ENCODE data around the gene MIPOL1.
"Not testable (repeated sequence)": the region's sequence is repeated elsewhere in the genome, so short reads cannot be mapped to it uniquely, and the experiment has no call there.

Gene MIPOL1

GRCh38 chr14:37411079-37411735 is 213.5 kb downstream of the MIPOL1 start:
- no peak for DNase-seq

DNA sequence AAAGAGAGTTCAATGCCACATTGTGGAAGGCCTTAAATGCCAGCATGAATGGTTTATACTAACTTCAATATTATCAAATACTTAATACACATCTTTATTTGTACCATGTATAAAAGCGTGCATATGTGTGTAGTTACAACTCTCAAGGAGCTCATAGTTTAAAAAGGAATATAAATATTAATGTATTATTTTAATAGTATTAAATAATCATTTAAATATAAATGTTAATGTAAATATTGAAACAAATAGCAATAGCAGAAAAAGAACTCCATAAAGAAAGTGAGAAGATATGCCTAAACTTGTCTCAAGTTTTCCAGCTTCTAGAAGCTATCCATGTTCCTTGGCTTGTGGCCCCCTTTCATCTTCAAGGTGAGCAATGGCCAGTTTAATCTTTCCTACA is 215.3 kb downstream of the MIPOL1 start:
- DNase-seq = no peak

GRCh38 chr14:37413504-37414003 is 215.8 kb downstream of the MIPOL1 start:
- no peak for DNase-seq

GRCh38 chr14:37416264-37416663 is 218.5 kb downstream of the MIPOL1 start:
- no peak for DNase-seq

- DNase-seq = no peak
Observed at GRCh38 chr14:37417151-37417550, 219.4 kb downstream of the MIPOL1 start.

DNA sequence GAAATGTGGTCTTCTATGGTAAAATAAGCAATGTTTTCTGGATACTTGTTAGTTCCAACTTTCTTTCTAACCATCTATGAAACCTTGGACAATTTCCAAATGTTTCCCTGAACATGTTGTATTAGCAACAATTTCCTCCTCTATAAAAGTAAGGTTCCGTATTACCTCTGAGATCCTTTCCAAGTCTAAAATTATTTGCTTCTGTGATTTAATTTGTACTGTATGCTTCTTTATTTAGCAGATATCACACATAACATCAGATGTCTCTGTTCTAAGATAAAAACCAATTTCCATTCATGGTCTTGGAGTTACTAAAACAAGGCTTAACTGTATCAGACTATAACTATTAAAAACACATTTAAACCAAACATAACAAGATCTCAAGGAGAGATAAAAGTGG is 220.1 kb downstream of the MIPOL1 start:
- no peak for DNase-seq

GRCh38 chr14:37420622-37421021 is 222.9 kb downstream of the MIPOL1 start:
- DNase-seq = no peak

- DNase-seq = no peak
Observed at GRCh38 chr14:37422319-37422718, 224.6 kb downstream of the MIPOL1 start.

GRCh38 chr14:37422748-37423147 is 225.0 kb downstream of the MIPOL1 start:
- no peak for DNase-seq

DNA sequence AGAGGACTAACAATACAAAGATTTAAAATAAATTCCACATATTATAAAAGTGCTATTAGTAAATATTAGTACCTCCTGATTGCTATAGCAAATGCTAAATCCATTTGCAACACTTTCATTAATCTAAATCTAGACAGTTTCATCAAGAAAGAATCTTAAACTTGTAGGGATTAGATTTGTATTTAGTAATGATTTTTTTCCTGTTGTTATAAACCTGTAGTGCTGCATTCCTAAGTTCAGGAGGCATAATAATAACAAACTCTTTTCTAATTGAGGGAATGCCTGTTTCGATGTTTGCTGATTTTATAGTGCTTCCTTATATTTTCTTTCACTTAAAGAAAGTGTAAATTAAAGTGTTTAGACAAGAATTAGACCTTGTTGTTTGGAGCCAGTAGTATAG is 231.2 kb downstream of the MIPOL1 start:
- DNase-seq = no peak

DNA sequence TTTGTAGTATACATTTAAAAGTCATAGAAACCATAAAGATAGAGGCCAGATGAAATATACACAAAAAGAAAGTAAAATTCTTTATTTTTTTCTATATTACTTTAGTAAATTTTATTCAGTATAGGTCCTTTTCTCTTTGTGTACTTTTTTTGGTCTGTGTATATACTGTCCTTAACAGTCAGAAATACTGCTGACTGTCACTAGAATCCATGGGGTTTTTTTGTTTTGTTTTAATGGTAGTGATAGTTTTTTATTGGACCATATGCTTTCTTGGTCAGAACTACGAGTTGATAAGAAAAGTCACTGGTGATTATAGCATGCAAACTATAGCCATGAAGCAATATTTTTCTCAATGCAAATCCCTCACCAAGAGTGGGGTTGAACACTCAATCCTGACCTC is 231.9 kb downstream of the MIPOL1 start:
- DNase-seq = no peak

DNA sequence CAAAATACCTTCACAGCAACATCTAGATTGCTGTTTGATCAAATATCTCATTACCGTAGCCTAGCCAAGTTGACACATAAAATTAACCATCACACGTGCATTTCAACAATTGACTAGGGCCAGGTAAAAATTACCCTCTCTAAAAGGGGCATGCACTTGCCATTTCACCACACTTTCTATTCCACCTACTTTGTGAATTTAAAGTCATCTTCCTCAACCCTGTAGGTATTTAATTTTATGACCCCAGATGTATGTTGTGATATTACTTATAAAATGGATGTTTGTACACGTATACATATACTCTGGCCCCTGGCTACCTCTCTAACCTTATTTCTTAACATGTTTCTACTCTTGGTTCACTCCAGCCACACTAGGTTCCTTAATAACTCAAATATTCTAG is 237.1 kb downstream of the MIPOL1 start:
- no peak for DNase-seq

DNA sequence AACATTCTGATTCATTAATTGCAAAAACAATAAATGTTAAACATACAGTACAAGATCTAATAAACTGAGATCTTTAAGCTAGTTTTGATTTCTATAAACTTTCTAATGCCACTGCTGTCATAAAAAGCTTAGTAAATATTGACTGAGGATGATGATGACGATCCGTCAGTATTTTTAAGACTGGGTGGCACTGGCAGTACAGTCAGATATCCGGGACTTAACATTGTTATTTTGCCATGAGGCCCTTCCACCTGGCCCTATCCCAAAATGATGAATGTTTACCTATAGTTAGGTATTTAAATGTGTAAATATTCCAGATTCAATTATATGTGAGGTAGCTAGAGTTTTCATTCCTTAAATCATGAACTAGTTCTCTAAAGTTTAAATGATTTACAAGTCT is 238.8 kb downstream of the MIPOL1 start:
- DNase-seq = no peak

GRCh38 chr14:37437490-37437889 is 239.8 kb downstream of the MIPOL1 start:
- DNase-seq = no peak

GRCh38 chr14:37438444-37438843 is 240.7 kb downstream of the MIPOL1 start:
- no peak for DNase-seq

- DNase-seq = no peak
Observed at GRCh38 chr14:37443461-37443860, 245.7 kb downstream of the MIPOL1 start.

DNA sequence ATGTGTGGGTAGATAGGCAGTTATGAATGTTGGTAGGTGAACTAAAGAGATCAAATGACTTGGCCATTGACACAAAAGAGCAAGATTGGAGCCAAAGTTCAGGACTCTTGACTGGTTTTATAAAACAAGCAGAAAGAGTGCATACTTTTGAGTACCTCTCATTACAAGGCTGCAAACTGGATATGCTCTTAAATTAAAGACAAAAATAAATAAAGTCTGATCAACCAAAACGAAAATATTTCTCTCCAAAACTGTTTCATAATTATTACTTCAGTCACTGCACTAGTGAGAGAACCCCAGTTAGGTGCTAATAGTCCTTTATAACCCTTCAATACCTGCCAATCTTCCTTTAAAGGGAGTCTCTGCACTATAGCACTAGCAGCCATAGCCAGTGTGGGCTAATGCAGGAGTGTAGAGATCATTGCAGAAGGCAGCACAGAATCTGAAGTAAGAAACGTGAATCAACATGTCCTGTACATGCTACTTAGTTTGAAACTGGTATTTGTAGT is 250.2 kb downstream of the MIPOL1 start:
- DNase-seq = no peak

GRCh38 chr14:37452323-37452722 is 254.6 kb downstream of the MIPOL1 start:
- DNase-seq = no peak

- DNase-seq = no peak
Observed at GRCh38 chr14:37453985-37454384, 256.2 kb downstream of the MIPOL1 start.

DNA sequence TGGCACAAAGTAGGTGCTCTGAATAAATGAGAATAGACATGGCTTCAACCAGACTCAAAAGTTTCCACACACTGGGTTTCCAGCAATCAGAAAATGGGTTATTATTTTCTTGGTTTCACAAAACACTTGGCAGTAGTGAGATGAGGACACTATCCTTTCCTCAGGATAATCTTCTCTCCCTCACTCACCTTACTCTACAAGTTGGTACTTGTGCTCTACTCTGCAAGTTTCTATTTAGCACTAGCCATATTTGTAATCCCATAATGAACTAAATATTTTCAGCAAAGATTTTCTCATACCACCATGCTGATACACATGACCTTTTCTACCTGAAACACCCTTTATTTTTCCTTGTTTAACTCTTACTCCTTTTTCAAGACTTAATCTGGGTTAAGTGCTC is 259.6 kb downstream of the MIPOL1 start:
- DNase-seq = no peak

GRCh38 chr14:37462426-37462825 is 264.7 kb downstream of the MIPOL1 start:
- not testable (repeated sequence) for DNase-seq

DNA sequence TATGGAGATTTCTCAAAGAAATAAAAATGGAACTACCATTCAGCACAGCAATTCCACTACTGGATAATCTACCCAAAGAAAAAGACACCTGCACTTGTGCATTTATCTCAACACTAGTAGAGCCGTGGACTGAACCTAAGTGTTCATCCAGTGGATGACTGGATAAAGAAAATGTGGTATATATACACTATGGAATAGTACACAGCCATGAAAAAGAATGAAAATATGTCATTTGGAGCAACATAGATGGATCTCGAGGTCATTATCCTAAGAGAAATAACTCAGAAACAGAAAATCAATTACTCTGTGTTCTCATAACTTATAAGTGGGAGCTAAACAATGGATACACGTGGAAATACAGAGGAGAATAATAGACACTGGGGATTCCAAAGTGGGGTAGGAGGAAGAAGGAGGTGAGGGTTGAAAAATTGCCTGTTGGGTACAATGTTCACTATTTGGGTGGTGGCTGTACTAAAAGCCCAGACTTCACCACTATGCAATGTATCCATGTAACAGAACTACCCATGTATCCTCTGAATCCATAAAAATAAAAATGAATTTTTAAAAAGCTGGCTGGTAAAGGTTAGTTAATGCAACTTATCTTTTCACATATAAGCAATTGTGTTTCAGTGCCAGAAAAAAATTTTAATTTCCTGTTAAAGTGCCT is 266.6 kb downstream of the MIPOL1 start:
- DNase-seq = no peak

DNA sequence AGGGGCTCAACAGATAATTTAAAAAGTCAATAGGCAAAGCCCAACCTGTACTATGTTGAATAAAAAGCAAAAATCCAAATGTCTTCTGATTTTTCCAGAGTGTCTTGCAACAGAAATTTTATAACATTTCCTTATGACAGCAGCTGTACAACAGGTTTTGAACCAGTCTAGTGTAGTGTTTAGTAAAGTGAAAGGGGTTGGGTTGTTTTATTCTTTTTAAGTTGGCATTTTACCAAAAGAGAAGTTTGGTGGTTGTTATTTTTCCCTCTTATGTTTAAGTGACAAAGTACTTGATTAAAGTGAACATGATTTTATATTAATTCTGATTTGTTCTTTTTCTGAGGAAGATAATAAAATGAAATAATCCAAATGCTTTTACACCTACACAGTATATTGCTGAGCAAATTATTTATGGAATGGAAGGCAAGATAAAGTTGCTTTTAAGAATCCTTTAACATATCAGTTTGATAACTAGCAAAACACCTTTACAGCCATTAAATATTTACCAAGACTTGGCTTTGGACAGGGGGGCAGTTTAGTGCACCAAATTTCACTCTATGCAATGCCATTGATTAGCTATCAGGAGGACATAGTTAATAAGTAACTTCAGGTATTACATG is 268.4 kb downstream of the MIPOL1 start:
- no peak for DNase-seq

DNA sequence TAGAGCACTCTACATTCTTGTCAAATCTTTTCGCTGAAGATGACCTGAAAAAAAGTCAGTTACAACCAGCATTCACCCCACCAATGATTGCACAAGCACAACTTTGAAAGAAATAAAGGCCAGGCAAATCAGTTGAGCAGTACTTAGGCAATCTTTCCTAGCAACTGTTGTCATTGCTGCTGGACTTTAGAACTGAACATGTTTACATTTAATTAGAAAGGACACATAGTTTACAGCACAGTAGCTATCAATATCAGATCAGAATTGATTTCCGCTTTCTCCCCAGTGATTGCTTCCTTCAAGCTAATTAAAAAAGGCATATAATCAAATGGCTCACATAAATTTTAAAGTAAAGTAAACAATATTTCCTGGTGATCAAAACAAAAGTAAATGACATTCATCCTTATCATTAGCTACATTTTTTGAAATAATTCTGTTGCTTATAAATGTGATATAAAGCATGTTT is 268.9 kb downstream of the MIPOL1 start:
- no peak for DNase-seq
